Naive thymus-derived CD8-positive, alpha-beta T cell (primary cell): ENCODE results near the gene FMN1. TPM values are rescaled to one million over a fixed set of nuclear protein-coding genes. Genes with fewer than 3 reads are reported as not detected.
"Not testable (repeated sequence)": the region's sequence is repeated elsewhere in the genome, so short reads cannot be mapped to it uniquely, and the experiment has no call there.

Source experiments
- ATAC-seq, 2 donors: fragments of 150-1000 bp; cut with Tn5 transposase in 1 of 2; sonication (Bioruptor Pico), chemical (Tn5 transposase) in 1 of 2; 1 replicate in 1 of 2; 2 replicates in 1 of 2; pipeline ENCODE4 v1.10.0; 2021; ENCODE audit warnings: mild to moderate bottlenecking in 2 of 2, moderate library complexity in 2 of 2
- POLR2A ChIA-PET: fragments of 350-600 bp; sonication (Branson Sonifier 250); formaldehyde crosslinking; loops from one replicate; lab custom pipeline; 2021; ENCODE audit warnings: antibody characterized with exemption; lab: Charles Lee
- DNase-seq, 10 donors: peaks; one replicate each; pipeline versions ENCODE4 v3.0.0 to v3.0.0-alpha.2; 2020 to 2022
- H3K27ac Mint-ChIP-seq, 10 donors: one replicate each; pipeline ENCODE4 v1.8.0; 2020 to 2022; ENCODE audit warnings: mild to moderate bottlenecking in 10 of 10, mixed read lengths in 10 of 10, moderate library complexity in 4 of 10, inconsistent platforms in 1 of 10
- H3K27me3 Mint-ChIP-seq, 5 donors: one replicate each; pipeline ENCODE4 v1.8.0; 2021 to 2022; ENCODE audit warnings: mixed read lengths in 5 of 5
- H3K36me3 Mint-ChIP-seq, 3 donors: one replicate each; pipeline ENCODE4 v1.8.0; 2020 to 2022; ENCODE audit warnings: mixed read lengths in 3 of 3, mild to moderate bottlenecking in 2 of 3, inconsistent platforms in 1 of 3
- H3K4me1 Mint-ChIP-seq, 4 donors: one replicate each; pipeline ENCODE4 v1.8.0; 2021 to 2022; ENCODE audit warnings: mixed read lengths in 4 of 4
- H3K4me3 Mint-ChIP-seq, 10 donors: one replicate each; pipeline ENCODE4 v1.8.0; 2020 to 2022; ENCODE audit warnings: mild to moderate bottlenecking in 10 of 10, mixed read lengths in 10 of 10, moderate library complexity in 6 of 10, inconsistent platforms in 1 of 10
- H3K9me3 Mint-ChIP-seq, 9 donors: one replicate each; pipeline ENCODE4 v1.8.0; 2020 to 2022; ENCODE audit warnings: mixed read lengths in 9 of 9, mild to moderate bottlenecking in 3 of 9, inconsistent platforms in 1 of 9, moderate library complexity in 1 of 9
- polyA plus RNA-seq, 3 donors: library from polyadenylated mRNA; unstranded; fragments of 300-500 nt; fragmentation: Illumina TruSeq; gene quantifications; one replicate each; pipeline ENCODE4 v1.2.3, GENCODE V29; 2021
- total RNA-seq, 8 experiments: library from RNA in 2 of 8; stranded (reverse) in 2 of 8; gene quantifications; one replicate each; pipeline ENCODE4 v1.2.3 and lab custom pipeline; 2021 to 2026

FMN1 gene
- total and polyA plus RNA-seq, 5 experiments from 2014 or later: 0.19 to 0.42 (median 0.21) TPM; not detected in 2

- Mint-ChIP-seq H3K27me3 (peaks cover 1 to 30% (median 10%) of the 10 kb centered on the region in 5 donors), H3K4me1 (peaks cover 13 to 22% (median 18%) of the 10 kb centered on the region in 4 donors)
- ATAC-seq, POLR2A ChIA-PET, H3K27ac Mint-ChIP-seq, H3K36me3 Mint-ChIP-seq, DNase-seq, H3K9me3 Mint-ChIP-seq, H3K4me3 Mint-ChIP-seq: not testable (repeated sequence)
Observed at GRCh38 chr15:33069903-33070302, 124.6 kb downstream of the FMN1 start.

- H3K27me3 Mint-ChIP-seq: peaks cover 2 to 37% (median 14%) of the 10 kb centered on the region in 5 donors
- H3K9me3 Mint-ChIP-seq: no peaks in the 10 kb centered on the region
- H3K4me3 Mint-ChIP-seq: peak overlapping the region in 4 of 10 donors; percentile 51 to 89 (median 76)
- H3K4me1 Mint-ChIP-seq: peaks cover 13 to 22% (median 18%) of the 10 kb centered on the region in 4 donors
- H3K36me3 Mint-ChIP-seq: peaks cover 0 to 12% (median 0%) of the 10 kb centered on the region in 3 donors
- ATAC-seq (no peak), DNase-seq (no peak)
- H3K27ac Mint-ChIP-seq: peak overlapping the region in 2 of 10 donors; percentile 94 to 96
- POLR2A ChIA-PET: no interaction called here
Observed at GRCh38 chr15:33069161-33069560, 125.4 kb downstream of the FMN1 start.

- peak in 1 of 2 donors; percentile 64 for ATAC-seq
- Mint-ChIP-seq H3K36me3 (peaks cover 0 to 18% (median 0%) of the 10 kb centered on the region in 3 donors), H3K4me3 (peak overlapping the region in 7 of 10 donors; percentile 20 to 90 (median 84)), H3K27me3 (peaks cover 5 to 42% (median 14%) of the 10 kb centered on the region in 5 donors), H3K4me1 (peaks cover 13 to 22% (median 17%) of the 10 kb centered on the region in 4 donors), H3K9me3 (no peaks in the 10 kb centered on the region), H3K27ac (peak overlapping the region in 4 of 10 donors; percentile 24 to 96 (median 92))
- POLR2A ChIA-PET: no interaction called here
- no peak for DNase-seq
Observed at GRCh38 chr15:33068511-33068990, 126.0 kb downstream of the FMN1 start.

- POLR2A ChIA-PET: no interaction called here
- peaks cover 13 to 22% (median 18%) of the 10 kb centered on the region in 4 donors for H3K4me1 Mint-ChIP-seq
- H3K27ac Mint-ChIP-seq: peak overlapping the region in 5 of 10 donors; percentile 84 to 96 (median 90)
- H3K4me3 Mint-ChIP-seq: peak overlapping the region; percentile 54 to 90 (median 74)
- no peaks in the 10 kb centered on the region for H3K9me3 Mint-ChIP-seq
- ATAC-seq (peak in 1 of 2 donors; percentile 61), DNase-seq (peak in 1 of 10 donors; percentile 29)
- peaks cover 0 to 22% (median 4%) of the 10 kb centered on the region in 3 donors for H3K36me3 Mint-ChIP-seq
- peaks cover 8 to 42% (median 13%) of the 10 kb centered on the region in 5 donors for H3K27me3 Mint-ChIP-seq
Observed at GRCh38 chr15:33068007-33068481, 126.5 kb downstream of the FMN1 start.

GRCh38 chr15:33067456-33067855, 127.1 kb downstream of the FMN1 start:
- peak overlapping the region in 8 of 10 donors; percentile 60 to 90 (median 78) for H3K4me3 Mint-ChIP-seq
- H3K9me3 Mint-ChIP-seq: no peaks in the 10 kb centered on the region
- peaks cover 13 to 22% (median 18%) of the 10 kb centered on the region in 4 donors for H3K4me1 Mint-ChIP-seq
- H3K27ac Mint-ChIP-seq: peak overlapping the region in 5 of 10 donors; percentile 52 to 96 (median 90)
- peaks cover 8 to 42% (median 13%) of the 10 kb centered on the region in 5 donors for H3K27me3 Mint-ChIP-seq
- POLR2A ChIA-PET: no interaction called here
- ATAC-seq: no peak
- no peak for DNase-seq
- H3K36me3 Mint-ChIP-seq: peaks cover 0 to 22% (median 6%) of the 10 kb centered on the region in 3 donors

GRCh38 chr15:33066584-33066983, 127.9 kb downstream of the FMN1 start:
- Mint-ChIP-seq H3K4me1 (peaks cover 13 to 22% (median 18%) of the 10 kb centered on the region in 4 donors), H3K36me3 (peaks cover 0 to 24% (median 6%) of the 10 kb centered on the region in 3 donors), H3K4me3 (no peak overlapping the region), H3K27ac (no peak overlapping the region), H3K9me3 (no peaks in the 10 kb centered on the region), H3K27me3 (peaks cover 8 to 42% (median 13%) of the 10 kb centered on the region in 5 donors)
- POLR2A ChIA-PET: no interaction called here
- no peak for DNase-seq
- ATAC-seq: no peak

- DNase-seq: no peak
- H3K9me3 Mint-ChIP-seq: no peaks in the 10 kb centered on the region
- peaks cover 13 to 22% (median 18%) of the 10 kb centered on the region in 4 donors for H3K4me1 Mint-ChIP-seq
- no peak overlapping the region for H3K4me3 Mint-ChIP-seq
- H3K36me3 Mint-ChIP-seq: peaks cover 0 to 30% (median 6%) of the 10 kb centered on the region in 3 donors
- ATAC-seq: no peak
- POLR2A ChIA-PET: no interaction called here
- peak overlapping the region in 1 of 10 donors; percentile 26 for H3K27ac Mint-ChIP-seq
- H3K27me3 Mint-ChIP-seq: peaks cover 8 to 42% (median 13%) of the 10 kb centered on the region in 5 donors
Observed at GRCh38 chr15:33064878-33065277, 129.6 kb downstream of the FMN1 start.

GRCh38 chr15:33059184-33059583, 135.3 kb downstream of the FMN1 start:
- POLR2A ChIA-PET: no interaction called here
- Mint-ChIP-seq H3K27ac (no peak overlapping the region), H3K4me3 (no peak overlapping the region), H3K36me3 (peaks cover 0 to 23% (median 6%) of the 10 kb centered on the region in 3 donors), H3K9me3 (no peaks in the 10 kb centered on the region), H3K27me3 (peaks cover 0 to 13% (median 6%) of the 10 kb centered on the region in 5 donors), H3K4me1 (peaks cover 0 to 2% (median 0%) of the 10 kb centered on the region in 4 donors)
- DNase-seq (no peak), ATAC-seq (no peak)

- DNase-seq (no peak), ATAC-seq (no peak)
- H3K36me3 Mint-ChIP-seq: peaks cover 0 to 14% (median under 1%) of the 10 kb centered on the region in 3 donors
Observed at GRCh38 chr15:33057845-33058244, 136.7 kb downstream of the FMN1 start.

GRCh38 chr15:33055962-33056361, 138.6 kb downstream of the FMN1 start:
- Mint-ChIP-seq H3K27ac (peak overlapping the region in 1 of 10 donors; percentile 39), H3K36me3 (peaks cover 0 to 12% (median 0%) of the 10 kb centered on the region in 3 donors), H3K4me3 (no peak overlapping the region), H3K9me3 (no peaks in the 10 kb centered on the region), H3K4me1 (peaks cover 0 to 4% (median 0%) of the 10 kb centered on the region in 4 donors), H3K27me3 (peaks cover 0 to 8% (median 3%) of the 10 kb centered on the region in 5 donors)
- DNase-seq: no peak
- POLR2A ChIA-PET: no interaction called here
- ATAC-seq: no peak

More at GRCh38 chr15:33057845-33058244, 136.7 kb downstream of the FMN1 start:
- peaks cover 0 to 8% (median 3%) of the 10 kb centered on the region in 5 donors for H3K27me3 Mint-ChIP-seq
- no peak overlapping the region for H3K27ac Mint-ChIP-seq
- POLR2A ChIA-PET: no interaction called here
- H3K9me3 Mint-ChIP-seq: no peaks in the 10 kb centered on the region
- peaks cover 0 to 2% (median 0%) of the 10 kb centered on the region in 4 donors for H3K4me1 Mint-ChIP-seq
- H3K4me3 Mint-ChIP-seq: no peak overlapping the region

- Mint-ChIP-seq H3K27ac (peak overlapping the region in 1 of 10 donors; percentile 84), H3K4me1 (peaks cover 0 to 14% (median 6%) of the 10 kb centered on the region in 4 donors), H3K9me3 (peaks cover 0 to 20% (median 8%) of the 10 kb centered on the region in 9 donors), H3K4me3 (no peak overlapping the region), H3K27me3 (peaks cover 0 to 5% (median 0%) of the 10 kb centered on the region in 5 donors), H3K36me3 (peaks cover 0 to 16% (median 3%) of the 10 kb centered on the region in 3 donors)
- no peak for ATAC-seq
- POLR2A ChIA-PET: no interaction called here
- DNase-seq: no peak
Observed at GRCh38 chr15:33051528-33051927, 143.0 kb downstream of the FMN1 start.

- no peak for ATAC-seq
- POLR2A ChIA-PET: no interaction called here
- peaks cover 0 to 16% (median 7%) of the 10 kb centered on the region in 4 donors for H3K4me1 Mint-ChIP-seq
- H3K27me3 Mint-ChIP-seq: peaks cover 0 to 5% (median 0%) of the 10 kb centered on the region in 5 donors
- peaks cover 0 to 18% (median 3%) of the 10 kb centered on the region in 3 donors for H3K36me3 Mint-ChIP-seq
- H3K27ac Mint-ChIP-seq: peak overlapping the region in 2 of 10 donors; percentile 86 to 87
- DNase-seq: no peak
- H3K9me3 Mint-ChIP-seq: peaks cover 0 to 21% (median 9%) of the 10 kb centered on the region in 9 donors
- H3K4me3 Mint-ChIP-seq: no peak overlapping the region
Observed at GRCh38 chr15:33048255-33048654, 146.3 kb downstream of the FMN1 start.

- Mint-ChIP-seq H3K4me3 (peak overlapping the region in 4 of 10 donors; percentile 12 to 33 (median 28)), H3K27me3 (peaks cover 0 to 5% (median 0%) of the 10 kb centered on the region in 5 donors), H3K27ac (peak overlapping the region in 8 of 10 donors; percentile 4 to 93 (median 79)), H3K4me1 (peaks cover 0 to 16% (median 7%) of the 10 kb centered on the region in 4 donors), H3K36me3 (peaks cover 0 to 29% (median 3%) of the 10 kb centered on the region in 3 donors), H3K9me3 (peaks cover 0 to 32% (median 16%) of the 10 kb centered on the region in 9 donors)
- DNase-seq (peak in 4 of 10 donors; percentile 4 to 79 (median 36)), ATAC-seq (peak; percentile 50 to 97)
- POLR2A ChIA-PET: no interaction called here
Observed at GRCh38 chr15:33047077-33047476, 147.4 kb downstream of the FMN1 start.
